ENCODE data around the gene MEIKIN. TPM values are rescaled to one million over a fixed set of nuclear protein-coding genes. Genes with fewer than 3 reads are reported as not detected.

MEIKIN gene
- total RNA-seq, 1 experiment from 2014 or later: not detected

- CTCF ChIA-PET: no interaction called here
- intact Hi-C loops (cut with micrococcal nuclease; ENCODE audit: unreplicated experiment) (no loop called here), in situ Hi-C loops (cut with HindIII; ENCODE audit: low pct_unique_long_range_greater_than_20kb, low sequenced_read_pairs) (no loop called here)
- TF ChIP-seq, protein P1, sequence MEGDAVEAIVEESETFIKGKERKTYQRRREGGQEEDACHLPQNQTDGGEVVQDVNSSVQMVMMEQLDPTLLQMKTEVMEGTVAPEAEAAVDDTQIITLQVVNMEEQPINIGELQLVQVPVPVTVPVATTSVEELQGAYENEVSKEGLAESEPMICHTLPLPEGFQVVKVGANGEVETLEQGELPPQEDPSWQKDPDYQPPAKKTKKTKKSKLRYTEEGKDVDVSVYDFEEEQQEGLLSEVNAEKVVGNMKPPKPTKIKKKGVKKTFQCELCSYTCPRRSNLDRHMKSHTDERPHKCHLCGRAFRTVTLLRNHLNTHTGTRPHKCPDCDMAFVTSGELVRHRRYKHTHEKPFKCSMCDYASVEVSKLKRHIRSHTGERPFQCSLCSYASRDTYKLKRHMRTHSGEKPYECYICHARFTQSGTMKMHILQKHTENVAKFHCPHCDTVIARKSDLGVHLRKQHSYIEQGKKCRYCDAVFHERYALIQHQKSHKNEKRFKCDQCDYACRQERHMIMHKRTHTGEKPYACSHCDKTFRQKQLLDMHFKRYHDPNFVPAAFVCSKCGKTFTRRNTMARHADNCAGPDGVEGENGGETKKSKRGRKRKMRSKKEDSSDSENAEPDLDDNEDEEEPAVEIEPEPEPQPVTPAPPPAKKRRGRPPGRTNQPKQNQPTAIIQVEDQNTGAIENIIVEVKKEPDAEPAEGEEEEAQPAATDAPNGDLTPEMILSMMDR (IDR thresholded peaks at IDR 0.05): no peak
- TF ChIP-seq POLR2AphosphoS5 (IDR thresholded peaks at IDR 0.05; ENCODE audit: low read depth, low read length): no peak
- Histone ChIP-seq H3K27ac (ENCODE audit: low read length) (no peak overlapping the region), H3K4me3 (ENCODE audit: low read depth in 2 of 2, low read length in 2 of 2) (no peak overlapping the region), H3K36me3 (ENCODE audit: control insufficient read depth, insufficient read depth, low read length) (no peaks in the 10 kb centered on the region), H3K27me3 (ENCODE audit: control insufficient read depth, insufficient read depth, low read length) (no peaks in the 10 kb centered on the region), H3K4me1 (ENCODE audit: control insufficient read depth, insufficient read depth, low read length) (no peaks in the 10 kb centered on the region), H3K9me3 (ENCODE audit: control insufficient read depth, insufficient read depth, low read depth, low read length) (no peaks in the 10 kb centered on the region)
- BruUV-seq (replicated peaks): no TSS peak
- POLR2A ChIA-PET: no interaction called here
- ATAC-seq: no peak
- no peak for DNase-seq (ENCODE audit: low read depth, low spot score)
Observed at GRCh38 chr5:131990716-131991115, 45.3 kb upstream of the MEIKIN start.

GRCh38 chr5:131988601-131989000, 43.1 kb upstream of the MEIKIN start:
- Histone ChIP-seq H3K27ac (ENCODE audit: low read length) (no peak overlapping the region), H3K27me3 (ENCODE audit: control insufficient read depth, insufficient read depth, low read length) (no peaks in the 10 kb centered on the region), H3K4me3 (ENCODE audit: low read depth in 2 of 2, low read length in 2 of 2) (no peak overlapping the region), H3K4me1 (ENCODE audit: control insufficient read depth, insufficient read depth, low read length) (no peaks in the 10 kb centered on the region), H3K9me3 (ENCODE audit: control insufficient read depth, insufficient read depth, low read depth, low read length) (no peaks in the 10 kb centered on the region), H3K36me3 (ENCODE audit: control insufficient read depth, insufficient read depth, low read length) (no peaks in the 10 kb centered on the region)
- intact Hi-C loops (cut with micrococcal nuclease; ENCODE audit: unreplicated experiment): no loop called here
- ATAC-seq: no peak
- ChIA-PET POLR2A (no interaction called here), CTCF (no interaction called here)
- no TSS peak for BruUV-seq (replicated peaks)
- in situ Hi-C loops (cut with HindIII; ENCODE audit: low pct_unique_long_range_greater_than_20kb, low sequenced_read_pairs): no loop called here
- DNase-seq (ENCODE audit: low read depth, low spot score): no peak
- TF ChIP-seq, protein P1 (IDR thresholded peaks at IDR 0.05): no peak

GRCh38 chr5:131987251-131987650, 41.8 kb upstream of the MEIKIN start:
- CTCF ChIA-PET: no interaction called here
- Histone ChIP-seq H3K4me3 (ENCODE audit: low read depth in 2 of 2, low read length in 2 of 2) (no peak overlapping the region), H3K27me3 (ENCODE audit: control insufficient read depth, insufficient read depth, low read length) (no peaks in the 10 kb centered on the region), H3K27ac (ENCODE audit: low read length) (no peak overlapping the region), H3K36me3 (ENCODE audit: control insufficient read depth, insufficient read depth, low read length) (no peaks in the 10 kb centered on the region), H3K9me3 (ENCODE audit: control insufficient read depth, insufficient read depth, low read depth, low read length) (no peaks in the 10 kb centered on the region), H3K4me1 (ENCODE audit: control insufficient read depth, insufficient read depth, low read length) (no peaks in the 10 kb centered on the region)
- POLR2A ChIA-PET: no interaction called here
- in situ Hi-C loops (cut with HindIII; ENCODE audit: low pct_unique_long_range_greater_than_20kb, low sequenced_read_pairs) (no loop called here), intact Hi-C loops (cut with micrococcal nuclease; ENCODE audit: unreplicated experiment) (no loop called here)
- BruUV-seq (replicated peaks): no TSS peak
- TF ChIP-seq, protein P1 (IDR thresholded peaks at IDR 0.05): no peak
- TF ChIP-seq SIN3A (IDR thresholded peaks at IDR 0.05; ENCODE audit: borderline replicate concordance, insufficient read depth, low read depth, low read length) (no peak), TCF7L2 (IDR thresholded peaks at IDR 0.05; ENCODE audit: low read depth, low read length) (no peak), POLR2AphosphoS5 (IDR thresholded peaks at IDR 0.05; ENCODE audit: low read depth, low read length) (no peak), REST (IDR thresholded peaks at IDR 0.05; ENCODE audit: insufficient read depth in 1 of 2, low read depth in 2 of 2, low read length in 1 of 2) (no peak)
- no peak for ATAC-seq
- DNase-seq (ENCODE audit: low read depth, low spot score): no peak

All from Panc1 (cell line).